ENCODE measurements around the gene PPIA.
A peak's percentile ranks its signal among the peaks of the same experiment; 100 is the strongest.
"Not testable (repeated sequence)": the region's sequence is repeated elsewhere in the genome, so short reads cannot be mapped to it uniquely, and the experiment has no call there.

The PPIA gene

GRCh38 chr7:44798649-44799305 lies 2.3 kb downstream of the PPIA start:
- Histone ChIP-seq H2AFZ (no peak overlapping the region), H3K27ac (peak overlapping the region; percentile 100), H3K9ac (no peak overlapping the region)

DNA sequence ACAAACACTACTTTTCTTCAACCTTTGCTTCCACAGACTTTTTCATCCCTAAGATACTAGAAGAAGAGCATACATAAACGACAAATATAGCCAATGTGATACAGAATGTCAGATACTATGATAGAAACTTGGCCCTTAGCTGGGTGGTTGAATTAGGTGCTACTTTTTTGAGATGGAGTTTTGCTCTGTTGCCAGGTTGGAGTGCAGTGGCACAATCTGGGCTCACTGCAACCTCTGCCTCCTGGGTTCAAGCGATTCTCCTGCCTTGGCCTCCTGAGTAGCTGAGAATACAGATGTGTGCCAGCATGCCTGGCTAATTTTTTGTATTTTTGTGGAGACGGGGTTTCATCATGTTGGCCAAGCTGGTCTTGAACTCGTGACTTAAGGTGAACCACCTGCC lies 3.5 kb downstream of the PPIA start:
- peaks cover 15% of the 10 kb centered on the region for H3K4me1 ChIP-seq
- H3K9ac ChIP-seq, result no peak overlapping the region
- H3K27me3 ChIP-seq (ENCODE audit: control insufficient read depth, insufficient read depth, low read length), result no peaks in the 10 kb centered on the region
- no peak overlapping the region for H3K4me3 ChIP-seq (ENCODE audit: low read depth, low read length)
- TF ChIP-seq, protein P1, sequence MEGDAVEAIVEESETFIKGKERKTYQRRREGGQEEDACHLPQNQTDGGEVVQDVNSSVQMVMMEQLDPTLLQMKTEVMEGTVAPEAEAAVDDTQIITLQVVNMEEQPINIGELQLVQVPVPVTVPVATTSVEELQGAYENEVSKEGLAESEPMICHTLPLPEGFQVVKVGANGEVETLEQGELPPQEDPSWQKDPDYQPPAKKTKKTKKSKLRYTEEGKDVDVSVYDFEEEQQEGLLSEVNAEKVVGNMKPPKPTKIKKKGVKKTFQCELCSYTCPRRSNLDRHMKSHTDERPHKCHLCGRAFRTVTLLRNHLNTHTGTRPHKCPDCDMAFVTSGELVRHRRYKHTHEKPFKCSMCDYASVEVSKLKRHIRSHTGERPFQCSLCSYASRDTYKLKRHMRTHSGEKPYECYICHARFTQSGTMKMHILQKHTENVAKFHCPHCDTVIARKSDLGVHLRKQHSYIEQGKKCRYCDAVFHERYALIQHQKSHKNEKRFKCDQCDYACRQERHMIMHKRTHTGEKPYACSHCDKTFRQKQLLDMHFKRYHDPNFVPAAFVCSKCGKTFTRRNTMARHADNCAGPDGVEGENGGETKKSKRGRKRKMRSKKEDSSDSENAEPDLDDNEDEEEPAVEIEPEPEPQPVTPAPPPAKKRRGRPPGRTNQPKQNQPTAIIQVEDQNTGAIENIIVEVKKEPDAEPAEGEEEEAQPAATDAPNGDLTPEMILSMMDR (IDR thresholded peaks at IDR 0.05), result no peak
- no peak overlapping the region for H3K4me2 ChIP-seq (ENCODE audit: low read length)
- no peaks in the 10 kb centered on the region for H3K36me3 ChIP-seq (ENCODE audit: control insufficient read depth, insufficient read depth, low read length)
- H3K27ac ChIP-seq, result no peak overlapping the region
- no peak overlapping the region for H2AFZ ChIP-seq
- H3K79me2 ChIP-seq, result peaks cover 22% of the 10 kb centered on the region
- no peaks in the 10 kb centered on the region for H3K9me3 ChIP-seq (ENCODE audit: control insufficient read depth, low read length)

More at GRCh38 chr7:44798649-44799305, 2.3 kb downstream of the PPIA start:
- Histone ChIP-seq H3K36me3 (ENCODE audit: control insufficient read depth, insufficient read depth, low read length) (no peaks in the 10 kb centered on the region), H3K27me3 (ENCODE audit: control insufficient read depth, insufficient read depth, low read length) (no peaks in the 10 kb centered on the region), H3K4me2 (ENCODE audit: low read length) (peak overlapping the region; percentile 82), H3K79me2 (peaks cover 22% of the 10 kb centered on the region), H3K9me3 (ENCODE audit: control insufficient read depth, low read length) (no peaks in the 10 kb centered on the region), H3K4me1 (peaks cover 15% of the 10 kb centered on the region), H3K4me3 (ENCODE audit: low read depth, low read length) (no peak overlapping the region)
- TF ChIP-seq, protein P1 (IDR thresholded peaks at IDR 0.05), result no peak

GRCh38 chr7:44801890-44802289 lies 5.4 kb downstream of the PPIA start:
- no peak overlapping the region for H3K27ac ChIP-seq
- H3K27me3 ChIP-seq (ENCODE audit: control insufficient read depth, insufficient read depth, low read length), result no peaks in the 10 kb centered on the region
- peaks cover 15% of the 10 kb centered on the region for H3K4me1 ChIP-seq
- H3K9me3 ChIP-seq (ENCODE audit: control insufficient read depth, low read length), result no peaks in the 10 kb centered on the region
- TF ChIP-seq, protein P1 (IDR thresholded peaks at IDR 0.05), result no peak
- no peak overlapping the region for H2AFZ ChIP-seq
- H3K79me2 ChIP-seq, result peaks cover 22% of the 10 kb centered on the region
- no peaks in the 10 kb centered on the region for H3K36me3 ChIP-seq (ENCODE audit: control insufficient read depth, insufficient read depth, low read length)
- no peak overlapping the region for H3K9ac ChIP-seq
- no peak overlapping the region for H3K4me3 ChIP-seq (ENCODE audit: low read depth, low read length)
- no peak overlapping the region for H3K4me2 ChIP-seq (ENCODE audit: low read length)

GRCh38 chr7:44802418-44803025 lies 6.0 kb downstream of the PPIA start:
- peaks cover 20% of the 10 kb centered on the region for H3K79me2 ChIP-seq
- no peaks in the 10 kb centered on the region for H3K27me3 ChIP-seq (ENCODE audit: control insufficient read depth, insufficient read depth, low read length)
- no peak overlapping the region for H3K9ac ChIP-seq
- H3K4me2 ChIP-seq (ENCODE audit: low read length), result no peak overlapping the region
- TF ChIP-seq, protein P1 (IDR thresholded peaks at IDR 0.05), result no peak
- no peaks in the 10 kb centered on the region for H3K9me3 ChIP-seq (ENCODE audit: control insufficient read depth, low read length)
- no peaks in the 10 kb centered on the region for H3K36me3 ChIP-seq (ENCODE audit: control insufficient read depth, insufficient read depth, low read length)
- no peak overlapping the region for H2AFZ ChIP-seq
- peaks cover 15% of the 10 kb centered on the region for H3K4me1 ChIP-seq
- H3K27ac ChIP-seq, result no peak overlapping the region
- no peak overlapping the region for H3K4me3 ChIP-seq (ENCODE audit: low read depth, low read length)

GRCh38 chr7:44803828-44804519 lies 7.5 kb downstream of the PPIA start:
- H3K4me2 ChIP-seq (ENCODE audit: low read length); H3K27ac ChIP-seq; H3K9ac ChIP-seq; H3K36me3 ChIP-seq (ENCODE audit: control insufficient read depth, insufficient read depth, low read length); H3K27me3 ChIP-seq (ENCODE audit: control insufficient read depth, insufficient read depth, low read length); H3K79me2 ChIP-seq; H2AFZ ChIP-seq; H3K4me3 ChIP-seq (ENCODE audit: low read depth, low read length); H3K4me1 ChIP-seq; H3K9me3 ChIP-seq (ENCODE audit: control insufficient read depth, low read length): not testable (repeated sequence)

Data from parathyroid adenoma (tissue), 2 donors.